Activated CD4-positive, alpha-beta T cell treated with anti-CD3 and anti-CD28 coated beads, Interleukin-2, Interleukin-6, amounts not matched to agents 100 ng/mL and 50 ng/mL, durations not matched to agents 16 hours and 8 hours (primary cell): Measurements from ENCODE around the gene RAB1A.

ENCODE experiments used
- DNase-seq: peaks from one replicate; pipeline ENCODE4 v3.0.0-alpha.2; 2020

RAB1A gene

DNA sequence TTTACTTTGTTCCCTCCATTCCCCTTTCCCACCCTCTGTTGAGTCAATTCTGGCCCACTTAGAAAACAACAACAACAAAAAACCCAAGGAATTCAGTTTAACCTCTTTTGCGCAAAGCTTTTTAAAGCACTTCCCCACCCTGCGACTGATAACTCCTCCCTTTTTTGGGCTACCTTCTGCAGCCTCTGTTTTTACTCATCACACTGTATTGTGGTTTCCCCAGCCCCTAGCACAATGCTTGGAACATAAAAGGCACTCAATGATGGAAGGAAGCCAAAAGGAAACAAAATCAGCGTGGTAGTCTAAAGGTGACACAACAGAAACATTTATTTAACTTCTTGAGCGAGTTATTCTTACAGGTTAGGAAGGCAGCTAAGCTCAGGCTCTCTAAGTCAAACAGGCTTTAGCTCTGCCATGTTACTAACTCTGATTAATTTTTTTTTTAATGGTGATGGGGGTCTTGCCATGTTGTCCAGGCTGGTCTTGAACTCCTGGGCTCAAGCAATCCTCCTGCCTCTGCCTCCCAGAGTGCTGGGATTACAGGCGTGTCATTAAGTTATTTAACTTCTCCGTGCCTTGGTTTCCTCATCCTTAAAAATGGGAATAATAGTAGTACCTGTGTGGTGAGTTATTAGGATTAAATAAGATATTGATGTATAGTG is 72.4 kb downstream of the RAB1A start:
- peak; percentile 87 for DNase-seq

DNA sequence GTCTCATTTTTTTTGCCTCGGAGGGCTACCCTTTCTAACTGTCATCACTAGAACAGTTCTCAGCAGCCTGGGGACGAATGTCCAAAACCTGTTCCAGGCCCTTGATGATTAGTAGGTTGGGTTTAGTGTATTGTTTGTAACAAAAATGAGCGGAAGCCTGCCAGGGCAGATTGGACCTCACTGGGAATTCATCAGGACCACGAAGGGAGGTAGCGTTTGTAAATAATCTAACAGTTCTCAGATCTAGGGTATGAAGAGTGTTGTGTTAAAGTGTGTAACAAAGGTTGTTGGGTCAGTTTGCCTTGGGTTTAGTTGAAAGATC is 72.9 kb downstream of the RAB1A start:
- DNase-seq: no peak

DNA sequence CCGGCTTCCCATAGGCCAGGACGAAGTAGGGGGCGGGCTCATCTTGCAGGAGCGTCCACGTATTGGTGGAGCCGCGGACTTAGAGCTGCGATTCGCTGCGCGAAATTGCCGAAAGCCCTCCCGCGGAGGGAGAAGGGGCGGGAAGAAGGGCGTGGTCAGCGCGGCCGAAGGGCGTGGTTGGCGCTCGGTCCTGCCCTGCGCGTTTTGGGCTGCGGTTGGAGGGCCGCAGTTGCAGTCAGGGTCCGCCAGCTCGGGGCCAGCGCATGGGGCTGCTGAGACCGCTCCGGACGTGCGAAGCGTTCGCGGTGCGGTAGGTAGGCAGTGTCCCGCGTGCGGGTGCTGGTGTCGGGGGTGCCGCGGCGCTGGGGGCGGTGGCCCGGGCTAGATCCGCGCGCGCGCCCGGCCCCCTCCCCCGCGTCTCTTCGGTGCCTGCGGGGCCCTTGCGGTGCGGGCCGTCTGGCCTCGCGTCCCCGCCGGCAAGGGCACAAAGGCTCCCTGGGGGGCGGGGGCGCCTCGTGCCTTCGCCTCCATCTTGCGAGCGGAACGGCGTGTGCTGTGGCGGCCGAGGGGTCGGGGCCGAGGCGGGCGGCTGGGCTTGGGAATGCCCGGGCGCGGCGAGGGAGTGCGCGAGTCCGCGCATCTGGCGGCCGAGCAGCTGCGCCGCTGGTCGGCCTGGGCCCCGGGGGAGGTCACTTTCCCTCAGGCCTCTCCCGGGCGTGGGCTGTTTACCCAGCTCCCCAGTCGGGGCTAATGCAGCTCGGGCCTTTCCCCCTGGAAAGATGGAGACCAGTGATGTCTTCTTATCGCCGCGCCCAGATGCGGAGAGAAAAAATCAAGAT is 73.5 kb downstream of the RAB1A start, which contains the start of gene CEP68:
TSS of gene CEP68 (plus strand) at position 202 of the 839 bp plus-strand sequence. CDS start 13,029 bp downstream, outside the sequence.
- DNase-seq: peak; percentile 98

DNA sequence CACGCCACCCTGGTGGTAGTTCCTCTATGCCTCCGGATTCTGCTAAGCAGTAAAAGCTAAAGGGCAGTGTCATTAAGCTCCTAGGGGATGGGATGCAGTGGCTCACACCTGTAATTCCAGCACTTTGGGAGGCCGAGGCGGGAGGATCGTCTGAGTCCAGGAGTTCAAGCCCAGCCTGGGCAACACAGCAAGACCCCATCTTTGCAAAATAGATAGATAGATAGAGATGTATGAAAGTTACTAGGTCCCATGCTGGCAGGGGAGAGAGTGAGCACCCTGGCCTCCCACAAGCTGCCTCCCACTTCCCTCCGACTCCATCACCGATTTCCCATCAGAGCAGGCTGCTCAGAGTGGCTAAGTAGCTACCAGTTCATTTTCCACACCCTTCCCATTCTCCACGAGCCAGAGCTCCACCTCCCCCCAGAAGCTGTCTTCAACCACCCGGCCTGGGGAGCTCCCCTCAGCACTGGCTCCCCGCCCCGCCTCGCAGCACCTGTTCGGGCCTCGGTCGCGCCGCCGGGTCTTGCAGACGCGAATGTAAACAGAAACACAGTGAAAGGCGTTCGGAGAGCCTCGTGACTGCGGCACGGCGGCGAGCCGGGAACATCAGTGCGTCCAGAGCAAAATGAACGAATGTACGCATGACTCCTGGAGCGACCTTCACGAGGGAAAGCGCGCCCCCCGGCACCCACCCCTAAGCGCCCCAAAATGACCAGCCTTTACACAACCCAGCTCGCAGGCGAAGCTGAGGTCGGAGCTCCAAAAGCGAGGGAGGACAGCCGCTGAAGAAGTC is 74.3 kb downstream of the RAB1A start:
- no peak for DNase-seq

DNA sequence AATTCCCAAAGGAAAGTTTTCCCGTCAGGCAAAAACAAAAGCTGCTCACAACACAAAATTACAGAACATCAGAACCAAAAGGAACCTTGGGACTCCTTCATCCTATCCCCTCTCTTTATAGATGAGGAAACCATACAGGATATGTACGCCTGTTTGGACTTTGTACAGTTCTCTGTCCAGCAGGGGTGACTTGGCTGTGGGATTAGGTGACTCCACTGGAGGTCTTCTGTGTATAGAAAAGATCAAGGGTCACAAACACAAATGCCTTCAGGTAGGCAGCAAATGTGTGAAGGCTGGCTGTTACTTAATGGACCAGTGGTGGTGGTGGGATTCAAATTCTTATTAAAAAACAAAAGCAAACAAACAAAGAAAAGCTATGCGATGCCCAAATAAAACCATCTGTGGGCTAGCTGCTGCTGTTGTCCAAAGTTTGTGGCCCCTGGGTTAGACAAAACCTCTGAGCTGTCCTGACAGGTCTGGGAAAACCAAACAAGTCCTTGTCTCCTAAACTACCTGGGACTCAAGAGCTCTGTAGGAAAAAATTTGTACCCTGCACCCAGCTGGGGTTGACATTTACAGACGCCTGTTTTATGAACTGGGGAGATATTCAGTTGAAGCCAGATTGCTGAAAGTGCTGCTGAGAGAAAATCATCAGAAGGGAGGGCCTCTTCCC is 75.0 kb downstream of the RAB1A start:
- no peak for DNase-seq

DNA sequence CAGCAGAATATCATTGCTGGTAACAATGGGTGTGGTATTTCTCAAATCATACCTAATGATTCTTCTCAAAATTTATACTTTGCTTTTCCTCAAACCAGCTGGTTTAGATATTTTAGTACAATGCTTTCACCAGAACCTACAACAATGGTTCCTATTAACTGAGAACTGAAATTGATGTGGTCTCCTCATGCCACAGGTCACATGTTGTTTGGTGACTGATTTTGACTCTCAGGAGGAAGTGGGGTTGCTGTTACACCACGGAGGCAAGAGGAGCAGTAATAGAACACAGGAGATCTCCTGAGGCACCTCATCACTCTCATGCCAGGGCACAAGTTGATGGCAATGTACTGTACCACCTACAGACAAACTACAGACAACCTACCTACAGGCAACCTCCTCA is 76.7 kb downstream of the RAB1A start:
- DNase-seq: peak; percentile 74

DNA sequence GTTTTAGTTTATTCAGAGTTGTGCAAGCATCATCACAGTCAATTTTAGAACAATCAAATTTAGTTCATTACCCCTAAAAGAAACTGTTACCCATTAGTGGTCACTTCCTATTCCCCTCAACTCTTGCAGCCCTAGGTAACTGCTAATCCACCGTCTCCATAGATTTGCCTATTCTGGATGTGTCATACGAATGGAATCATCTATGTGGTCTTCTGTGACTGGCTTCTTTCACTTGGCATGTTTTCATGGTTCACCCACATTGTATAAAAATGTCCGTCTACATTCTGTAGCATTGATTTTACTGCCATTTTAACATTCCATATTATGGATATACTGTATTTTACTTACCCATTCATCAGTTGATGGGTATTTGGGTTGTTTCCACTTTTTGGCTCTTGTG is 79.0 kb downstream of the RAB1A start:
- DNase-seq: no peak

DNA sequence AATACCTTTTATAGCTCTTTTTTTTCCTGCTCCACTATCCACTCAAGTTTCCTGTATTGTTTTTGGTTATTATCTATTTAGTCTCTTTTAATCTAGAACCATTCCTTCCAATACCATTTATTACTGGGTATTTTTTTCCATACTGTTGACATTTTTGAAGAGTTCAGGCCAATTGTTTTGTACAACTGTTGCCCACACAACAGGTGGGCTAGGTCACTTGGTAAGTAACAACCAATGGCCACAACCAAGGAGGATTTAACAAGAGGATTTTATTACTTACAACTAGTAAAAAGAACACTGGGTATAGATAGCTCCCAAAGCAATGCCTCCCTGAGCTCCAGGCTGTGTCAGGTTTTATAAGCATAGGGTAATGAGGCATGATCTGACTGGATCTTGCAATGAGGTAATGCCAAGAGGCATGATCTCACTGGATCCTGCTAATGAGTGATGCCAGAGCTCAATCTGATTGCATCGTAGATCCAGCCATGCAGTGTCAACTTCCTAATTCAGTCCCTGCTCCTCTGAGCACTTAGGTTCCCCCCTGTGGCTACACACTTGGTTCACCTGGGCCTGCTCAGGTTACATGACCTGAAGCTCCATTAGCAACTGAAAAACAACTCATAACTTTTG is 80.8 kb downstream of the RAB1A start:
- DNase-seq: no peak

DNA sequence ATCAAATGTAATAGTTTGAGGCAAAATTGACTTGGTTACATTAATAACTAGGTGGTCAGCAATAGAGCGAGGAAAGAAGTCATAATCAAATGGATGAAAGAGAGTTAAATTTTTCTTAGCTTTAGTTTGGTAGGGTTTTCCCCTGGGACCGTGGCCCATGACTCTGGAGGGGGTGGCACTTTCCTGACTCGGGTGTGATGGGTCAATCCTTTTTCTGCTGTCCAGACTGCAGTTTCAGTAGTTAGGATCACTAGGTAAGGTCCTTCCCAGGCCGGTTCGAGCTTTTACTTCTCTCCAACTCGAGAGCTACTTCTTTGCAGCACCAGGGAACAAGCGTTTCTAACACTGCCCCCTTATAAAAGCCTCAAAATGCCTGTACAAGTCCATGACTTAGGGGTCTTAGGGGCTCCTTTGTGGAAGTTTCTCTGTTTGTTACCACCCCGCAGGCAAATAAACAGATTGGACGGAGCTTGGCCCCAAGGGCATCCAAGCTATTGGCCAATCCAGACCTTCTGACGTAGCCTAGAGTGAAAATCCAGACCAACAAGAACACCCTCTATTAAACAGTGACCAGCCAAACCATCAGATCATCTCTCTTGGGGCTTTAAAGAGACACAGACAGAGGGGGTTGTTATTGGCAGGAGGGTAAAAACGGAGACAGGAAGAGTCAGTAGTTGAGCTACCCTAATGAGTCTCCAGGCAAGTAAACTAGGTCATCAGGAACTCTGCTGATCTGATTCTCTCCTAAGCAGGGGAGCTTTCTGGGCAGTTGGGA is 83.1 kb downstream of the RAB1A start:
- no peak for DNase-seq

DNA sequence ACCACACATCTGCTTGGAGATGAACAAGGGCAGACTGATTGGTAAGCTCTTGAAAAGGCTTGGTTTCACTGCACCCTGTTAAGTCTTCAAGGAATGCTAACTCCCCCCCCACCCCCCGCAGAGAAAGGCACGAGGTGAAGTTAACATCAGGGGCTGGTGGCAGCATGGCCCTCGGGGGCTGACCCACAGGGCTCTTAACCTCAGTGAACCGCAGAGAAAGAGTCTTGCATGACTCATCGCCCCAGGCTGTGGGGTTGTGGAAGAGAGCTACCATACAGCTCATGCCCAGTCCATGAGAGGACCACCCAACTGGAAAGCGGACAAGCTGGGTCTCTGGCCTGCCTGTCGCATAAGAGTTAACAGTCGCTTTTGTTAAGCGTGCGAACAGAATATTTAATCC is 84.3 kb downstream of the RAB1A start:
- DNase-seq: no peak

DNA sequence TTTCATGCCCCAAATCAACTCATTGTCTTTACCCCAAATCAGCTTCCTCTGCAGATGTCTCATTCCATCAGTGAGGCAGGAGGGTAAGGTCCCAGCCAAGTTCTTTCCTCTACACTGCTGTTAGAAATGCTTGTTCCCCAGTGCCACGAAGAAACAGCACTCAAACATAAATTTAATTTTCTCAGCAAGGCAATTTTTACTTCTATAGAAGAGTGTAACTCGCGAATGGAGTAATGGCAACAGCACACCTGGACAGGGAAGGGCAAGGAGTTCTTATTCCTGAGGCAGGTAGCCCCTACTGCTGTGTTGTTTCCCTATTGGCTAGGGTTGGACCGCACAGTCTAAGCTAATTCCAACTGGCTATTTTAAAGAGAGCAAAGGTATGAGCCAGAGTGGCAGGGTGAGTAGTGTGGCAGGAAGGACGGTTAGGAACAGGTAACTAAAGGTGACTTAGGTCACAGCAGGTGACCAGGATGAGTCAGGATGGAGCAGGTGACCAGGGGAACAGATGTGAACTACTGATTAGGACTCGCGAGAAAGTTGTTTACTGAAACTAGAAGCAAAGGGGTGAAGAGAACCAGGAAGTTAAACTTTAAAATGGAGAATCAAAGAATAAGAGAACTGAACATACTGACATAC is 85.7 kb downstream of the RAB1A start:
- no peak for DNase-seq

DNA sequence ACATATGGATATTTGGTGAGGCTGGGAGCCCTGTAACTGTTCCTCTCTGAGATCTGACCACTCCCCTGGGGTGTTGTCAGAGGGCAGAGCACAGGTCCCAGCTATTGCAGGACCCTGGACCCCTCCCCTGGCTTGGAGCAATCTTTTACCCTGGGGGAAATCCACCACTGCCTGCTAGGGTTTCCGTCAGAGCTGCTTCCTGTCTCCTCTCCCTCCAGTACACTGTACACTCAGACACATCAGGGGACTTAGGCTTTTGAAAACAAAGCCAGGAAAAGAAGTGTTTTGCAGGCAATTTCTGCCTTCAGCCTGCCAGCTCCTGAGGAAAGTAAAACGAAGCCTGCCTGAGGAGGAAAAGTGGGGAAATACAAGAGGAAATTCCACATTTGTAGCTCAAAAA is 86.9 kb downstream of the RAB1A start:
- no peak for DNase-seq

DNA sequence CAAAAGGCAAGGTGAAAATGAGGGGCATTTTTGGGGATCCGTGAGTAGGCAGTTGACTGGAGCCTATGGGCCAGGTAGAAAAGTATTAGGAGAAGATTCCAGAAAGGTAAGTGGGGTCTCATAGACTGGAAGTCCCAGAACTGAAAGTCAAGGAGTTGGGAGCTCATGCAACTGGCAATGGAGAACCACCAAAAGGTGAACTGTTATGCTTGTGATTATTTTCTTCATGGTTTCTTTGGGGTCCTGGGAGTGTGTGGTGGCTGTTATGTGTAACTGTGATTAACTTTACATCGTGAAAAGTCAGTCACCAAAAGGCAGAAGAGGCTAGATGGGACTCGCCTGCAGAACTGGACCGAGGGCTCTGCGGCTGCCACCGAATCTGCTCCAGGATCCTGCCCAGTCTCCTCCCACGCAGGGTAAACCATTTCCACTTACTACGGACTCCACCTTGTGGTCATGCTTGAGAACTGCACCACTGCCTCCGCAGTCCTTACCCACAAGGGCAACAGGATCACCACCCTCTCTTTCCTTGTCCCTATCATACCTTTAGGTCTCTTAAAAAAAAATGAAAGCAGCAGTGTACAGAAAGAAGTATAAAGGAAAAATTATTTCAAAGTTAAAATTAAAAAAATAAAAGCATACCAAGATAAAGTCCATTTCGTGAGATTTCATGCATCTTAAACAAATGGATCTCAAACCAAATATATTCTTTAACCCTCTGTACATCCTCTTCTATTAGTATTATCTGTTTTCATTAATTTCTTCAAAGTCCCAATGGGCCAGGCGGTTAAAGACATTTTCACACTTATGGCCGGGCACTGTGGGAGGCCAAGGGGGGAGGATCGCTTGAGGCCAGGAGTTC is 89.3 kb downstream of the RAB1A start:
- peak; percentile 85 for DNase-seq

DNA sequence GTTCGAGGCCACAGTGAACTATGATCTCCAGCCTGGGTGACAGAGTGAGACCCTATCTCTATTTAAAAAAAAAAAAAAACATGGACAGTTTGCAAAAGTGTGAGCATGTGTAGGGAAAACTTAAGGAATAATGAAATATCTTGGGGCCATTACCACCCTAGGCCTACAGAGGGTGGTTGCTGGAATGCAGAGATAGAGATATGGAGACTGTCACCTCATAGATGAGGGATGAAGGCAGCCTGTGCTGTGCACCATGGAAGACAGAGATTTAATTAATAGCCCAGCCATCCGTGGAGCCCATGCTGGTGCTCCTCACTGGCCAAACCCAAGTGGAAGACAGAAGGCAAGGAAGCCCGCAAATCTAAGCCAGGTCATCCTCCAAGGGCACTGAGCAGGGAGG is 90.3 kb downstream of the RAB1A start:
- DNase-seq: no peak

DNA sequence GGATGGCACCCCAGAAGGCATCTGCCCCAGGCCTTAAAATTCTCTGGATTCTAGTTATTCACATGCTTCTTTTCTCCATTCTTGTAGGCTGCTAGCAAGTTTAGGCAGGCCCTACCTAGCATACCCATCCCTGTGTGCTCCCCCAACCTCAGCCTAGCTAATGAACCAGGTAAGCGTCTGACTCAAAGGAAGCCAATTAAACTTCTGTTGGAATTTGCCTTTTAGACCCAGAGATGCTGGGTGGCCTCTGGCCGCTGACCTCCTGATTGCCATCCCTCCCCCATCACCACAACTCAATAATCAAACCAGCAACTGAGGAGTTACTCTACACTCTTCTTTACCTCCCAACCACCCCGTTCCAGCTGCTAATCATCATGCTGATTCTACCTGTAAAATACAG is 92.7 kb downstream of the RAB1A start:
- DNase-seq: no peak
